NB4 (cell line): ENCODE results near the gene PPP2R2D.
A peak's percentile ranks its signal among the peaks of the same experiment; 100 is the strongest.

ENCODE experiments used
- DNase-seq: peaks from one replicate; pipeline ENCODE4 v3.0.0; 2010; ENCODE audit warnings: low read depth
- H3K4me3 ChIP-seq: one replicate; pipeline ENCODE4 v1.5.1; 2011; ENCODE audit warnings: mild to moderate bottlenecking, low read depth, low read length, moderate library complexity
- MYC ChIP-seq: IDR thresholded peaks from 2 replicates; pipeline ENCODE4 v1.6.1; 2011; ENCODE audit warnings: low read depth, low read length
- POLR2A ChIP-seq: IDR thresholded peaks from 2 replicates; pipeline ENCODE4 v1.6.1; 2011; ENCODE audit warnings: mild to moderate bottlenecking; ENCODE audit not compliant: insufficient read length; ENCODE audit errors: extremely low read depth
- TF ChIP-seq, protein P1 (sequence below): IDR thresholded peaks from 2 replicates; pipeline ENCODE4 v1.6.1; 2011; ENCODE audit warnings: low read depth, low read length
- TF ChIP-seq, protein P2 (sequence below): IDR thresholded peaks from one replicate; pipeline ENCODE4 v1.5.1; 2012; ENCODE audit warnings: low read depth, low read length

PPP2R2D gene

DNA sequence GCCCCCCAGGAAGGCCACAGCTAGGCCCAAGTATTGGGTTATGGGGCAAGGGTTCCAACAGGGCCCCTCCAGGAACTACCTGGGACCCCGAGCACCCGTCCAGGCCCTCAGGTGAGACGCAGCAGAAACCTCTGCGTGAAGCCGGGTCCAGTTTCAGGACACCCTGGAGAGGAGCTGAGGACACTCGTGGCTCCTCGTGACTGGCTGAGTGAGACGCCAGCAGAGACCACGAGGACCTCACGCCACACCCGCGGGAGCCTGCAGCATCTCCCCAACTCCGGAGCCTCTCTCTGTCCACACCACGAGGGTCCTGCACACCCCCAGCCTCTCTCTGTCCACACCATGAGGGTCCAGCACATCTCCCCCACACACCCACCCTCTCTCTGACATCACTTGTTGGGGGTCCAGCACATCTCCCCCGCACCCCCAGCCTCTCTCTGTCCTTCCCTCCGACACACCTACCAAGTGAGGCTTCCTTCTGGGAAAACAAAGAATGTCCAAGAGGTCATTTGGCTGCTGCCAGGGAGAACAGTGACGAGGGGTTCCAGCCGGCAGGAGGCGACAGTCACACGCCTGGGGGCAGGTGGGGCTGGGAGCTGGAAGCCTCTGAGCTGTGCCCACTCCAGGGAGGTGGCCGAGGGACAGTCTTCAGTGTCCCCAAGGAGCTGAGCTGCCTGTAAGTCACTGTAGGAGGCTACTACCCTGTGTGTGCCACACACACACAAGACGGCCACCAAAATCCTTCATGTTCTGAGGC, 46.1 kb upstream of the PPP2R2D start:
- TF ChIP-seq, protein P1, sequence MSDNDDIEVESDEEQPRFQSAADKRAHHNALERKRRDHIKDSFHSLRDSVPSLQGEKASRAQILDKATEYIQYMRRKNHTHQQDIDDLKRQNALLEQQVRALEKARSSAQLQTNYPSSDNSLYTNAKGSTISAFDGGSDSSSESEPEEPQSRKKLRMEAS: no peak
- TF ChIP-seq, protein P2, sequence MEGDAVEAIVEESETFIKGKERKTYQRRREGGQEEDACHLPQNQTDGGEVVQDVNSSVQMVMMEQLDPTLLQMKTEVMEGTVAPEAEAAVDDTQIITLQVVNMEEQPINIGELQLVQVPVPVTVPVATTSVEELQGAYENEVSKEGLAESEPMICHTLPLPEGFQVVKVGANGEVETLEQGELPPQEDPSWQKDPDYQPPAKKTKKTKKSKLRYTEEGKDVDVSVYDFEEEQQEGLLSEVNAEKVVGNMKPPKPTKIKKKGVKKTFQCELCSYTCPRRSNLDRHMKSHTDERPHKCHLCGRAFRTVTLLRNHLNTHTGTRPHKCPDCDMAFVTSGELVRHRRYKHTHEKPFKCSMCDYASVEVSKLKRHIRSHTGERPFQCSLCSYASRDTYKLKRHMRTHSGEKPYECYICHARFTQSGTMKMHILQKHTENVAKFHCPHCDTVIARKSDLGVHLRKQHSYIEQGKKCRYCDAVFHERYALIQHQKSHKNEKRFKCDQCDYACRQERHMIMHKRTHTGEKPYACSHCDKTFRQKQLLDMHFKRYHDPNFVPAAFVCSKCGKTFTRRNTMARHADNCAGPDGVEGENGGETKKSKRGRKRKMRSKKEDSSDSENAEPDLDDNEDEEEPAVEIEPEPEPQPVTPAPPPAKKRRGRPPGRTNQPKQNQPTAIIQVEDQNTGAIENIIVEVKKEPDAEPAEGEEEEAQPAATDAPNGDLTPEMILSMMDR: no peak
- no peak overlapping the region for H3K4me3 ChIP-seq
- DNase-seq: no peak

DNA sequence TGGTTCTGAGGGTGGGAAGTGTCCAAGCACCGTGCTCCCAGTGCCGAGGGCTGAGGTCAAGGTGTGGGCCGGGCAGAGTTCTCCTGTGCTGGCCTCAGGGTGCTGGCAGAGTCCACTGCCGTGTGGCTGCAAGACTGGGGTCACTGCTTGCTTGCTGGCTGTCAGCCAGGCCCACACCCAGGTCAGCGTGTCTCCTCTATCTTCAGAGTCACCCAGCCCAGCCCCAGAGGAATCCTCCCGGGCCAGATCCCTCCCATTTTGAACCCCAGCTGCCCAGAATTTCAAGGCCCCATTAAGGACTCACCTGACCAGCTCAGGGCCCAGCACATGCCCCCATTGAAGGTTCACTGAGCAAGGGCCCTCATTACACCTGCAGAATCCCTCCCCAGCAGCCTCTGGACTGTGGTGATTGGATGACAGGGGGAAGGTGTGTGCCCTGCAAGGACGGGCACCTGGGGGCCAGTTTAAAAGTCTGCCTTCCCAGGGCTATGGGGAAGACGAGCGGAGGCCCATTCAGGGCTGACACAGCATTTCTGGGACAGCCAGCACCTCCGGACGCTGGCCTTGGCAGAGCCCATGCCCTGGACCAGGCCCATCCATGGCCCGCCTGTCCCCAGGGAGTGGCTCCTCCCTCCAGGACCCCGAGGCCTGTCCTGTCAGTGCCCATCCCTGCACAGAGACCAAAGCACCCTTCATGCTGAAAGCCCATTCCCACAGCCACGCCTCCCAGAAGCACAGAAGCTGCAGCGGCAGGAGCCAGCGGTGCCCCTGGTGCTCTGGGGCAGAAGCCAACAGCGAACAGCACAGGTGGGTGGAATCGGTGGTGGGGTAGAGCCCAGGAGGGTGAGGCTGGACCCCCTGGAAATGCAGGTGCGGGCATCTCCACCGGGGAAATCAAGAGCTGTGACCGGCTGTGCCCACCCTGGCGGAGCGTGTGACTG, 45.1 kb upstream of the PPP2R2D start:
- TF ChIP-seq, protein P2: no peak
- TF ChIP-seq MYC (no peak), POLR2A (no peak)
- TF ChIP-seq, protein P1: no peak

DNA sequence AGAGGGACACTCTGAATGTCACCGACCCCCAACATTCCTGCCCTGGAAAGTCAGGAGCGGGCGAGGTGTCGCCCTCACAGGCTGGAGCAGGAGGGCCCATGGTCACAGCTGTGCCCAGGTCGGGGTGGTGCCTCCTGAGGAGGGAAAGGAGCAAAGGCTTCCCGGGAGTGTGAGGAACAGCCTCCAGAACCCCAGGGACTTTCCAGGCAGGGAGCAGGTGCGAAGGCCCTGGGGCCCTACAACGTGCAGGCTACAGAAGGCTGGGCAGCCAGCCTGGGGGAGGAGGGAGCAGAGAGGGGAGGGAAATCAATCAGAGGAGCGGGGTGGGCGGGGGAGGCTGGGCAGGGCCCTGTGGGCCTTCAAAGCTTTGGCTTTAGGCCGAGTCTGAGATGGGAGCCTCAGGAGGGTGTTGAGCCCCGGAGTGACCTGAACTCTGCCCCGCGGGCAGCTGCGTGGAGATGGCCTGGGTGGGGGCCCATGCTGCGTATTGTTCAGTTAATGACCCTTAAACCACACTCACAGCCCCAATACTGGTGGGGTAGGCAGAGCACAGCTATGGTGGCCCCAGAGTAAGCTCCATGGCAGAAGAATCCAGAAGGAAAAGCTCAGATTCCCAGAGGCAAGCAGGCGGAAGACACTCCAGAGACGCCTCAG, 44.2 kb upstream of the PPP2R2D start:
- DNase-seq: no peak
- TF ChIP-seq, protein P2: no peak
- no peak overlapping the region for H3K4me3 ChIP-seq

More for the DNA sequence above, 45.1 kb upstream of the PPP2R2D start:
- no peak overlapping the region for H3K4me3 ChIP-seq
- no peak for DNase-seq

DNA sequence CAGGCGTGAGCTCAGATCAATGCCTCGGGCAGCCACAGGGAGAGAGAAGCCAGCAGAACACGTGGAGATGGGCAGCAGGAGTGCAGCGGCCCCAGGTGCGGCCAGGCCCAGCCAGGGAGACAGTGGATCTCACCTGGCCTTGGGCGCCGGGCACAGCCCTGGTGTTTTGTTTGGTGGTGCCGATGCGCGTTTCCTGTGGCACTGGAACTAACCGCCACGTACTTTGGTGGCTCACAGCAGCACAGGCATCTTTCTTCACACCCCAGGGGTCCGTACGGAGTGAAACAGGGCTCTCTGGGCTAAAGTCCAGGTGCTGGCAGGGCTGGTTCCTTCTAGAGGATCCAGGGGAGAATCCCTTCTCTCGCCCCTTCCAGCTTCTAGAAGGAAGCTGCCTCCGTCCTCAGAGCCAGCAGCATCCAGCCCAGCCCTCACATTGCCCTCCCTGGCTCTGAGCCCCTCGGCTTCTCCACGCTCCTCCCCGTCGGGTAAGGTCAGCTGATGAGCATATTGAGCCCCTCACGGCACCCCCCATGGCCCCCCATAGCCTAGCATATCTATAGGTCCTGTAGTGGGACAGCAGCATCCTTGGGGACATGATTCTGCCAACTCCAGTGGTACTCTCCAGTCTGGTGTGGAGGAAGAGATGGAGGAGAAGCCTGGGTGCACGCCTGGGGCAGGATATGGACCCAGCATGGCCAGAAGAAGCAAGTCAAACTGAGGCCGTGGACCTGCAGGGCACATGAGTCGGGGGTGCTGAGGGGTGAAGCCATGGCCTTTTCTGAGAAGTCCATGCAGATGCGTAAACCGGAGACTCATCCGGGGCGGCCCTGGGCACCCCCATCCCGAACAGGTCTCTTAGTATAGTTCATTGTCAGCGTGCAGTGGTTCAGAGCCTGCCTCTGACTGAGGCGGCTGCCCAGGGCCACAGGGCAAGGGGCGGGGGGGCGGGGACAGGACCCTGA, 43.4 kb upstream of the PPP2R2D start:
- H3K4me3 ChIP-seq: no peak overlapping the region
- TF ChIP-seq, protein P1: 0 out of 2 replicates have a peak, but pooled peaks have one; percentile 3
- no peak for TF ChIP-seq POLR2A
- DNase-seq: no peak

DNA sequence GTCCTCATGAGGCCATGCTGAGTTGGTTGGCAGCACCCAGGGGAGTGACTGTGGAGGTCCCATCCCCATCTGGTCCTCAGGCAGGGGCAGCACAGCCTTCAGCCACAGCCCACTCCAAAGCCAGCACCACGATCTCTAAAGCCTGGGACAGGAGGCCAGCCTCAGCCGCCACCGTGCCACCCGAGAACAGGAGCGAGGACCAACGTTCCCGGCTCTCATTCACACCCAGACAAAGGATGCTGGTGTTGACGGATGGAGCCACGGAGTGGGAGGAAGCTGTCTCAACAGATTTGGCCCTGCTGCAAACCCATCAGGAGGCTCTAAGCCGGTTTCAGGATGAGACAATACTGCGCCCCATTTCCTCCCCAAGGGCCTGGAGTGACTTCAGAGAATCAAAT, 42.7 kb upstream of the PPP2R2D start:
- H3K4me3 ChIP-seq: no peak overlapping the region
- DNase-seq: no peak
- TF ChIP-seq MYC: no peak
- TF ChIP-seq, protein P1: no peak
- TF ChIP-seq POLR2A: no peak
- TF ChIP-seq, protein P2: no peak
